ENCODE data around the gene RAP1A.

DNA sequence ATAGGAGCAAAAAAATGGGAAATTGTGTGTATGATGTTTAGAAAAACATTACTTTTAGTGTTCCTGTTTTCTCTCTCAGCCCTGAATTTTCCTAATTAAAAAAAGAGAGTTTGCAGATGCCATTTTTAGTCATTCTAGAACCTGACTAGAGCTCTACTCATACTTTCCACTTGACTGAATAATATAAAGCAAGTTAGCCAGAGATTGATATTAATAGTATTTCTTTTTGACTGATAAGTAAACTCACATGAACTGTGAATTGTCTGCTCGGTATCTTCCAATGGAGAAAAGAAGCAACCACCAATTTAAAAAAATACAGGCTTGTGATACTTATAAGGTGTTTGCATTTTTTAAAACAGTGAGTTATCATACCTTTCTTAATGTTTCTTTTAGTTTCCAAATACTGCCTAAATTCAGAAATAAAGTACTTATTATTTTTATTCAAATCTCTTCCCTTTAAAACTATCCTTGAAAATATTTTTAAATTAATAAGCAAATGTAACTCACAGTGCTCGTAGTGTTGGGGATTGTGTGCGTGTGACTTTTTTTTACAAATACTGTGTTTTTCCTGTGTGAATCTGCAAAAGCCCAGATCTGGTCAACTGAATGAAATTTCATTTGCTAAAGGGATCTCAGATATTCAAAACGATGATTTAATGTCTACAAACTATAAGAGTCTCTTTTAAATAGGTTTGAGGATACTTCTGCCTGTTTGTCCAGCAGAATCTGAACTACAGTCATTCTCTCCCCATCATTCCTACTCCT is 9.8 kb downstream of the RAP1A start:
- TF ChIP-seq EZH2 (IDR thresholded peaks at IDR 0.05; ENCODE audit: borderline replicate concordance, low read depth, low read length, severe bottlenecking) (no peak), CTCF (IDR thresholded peaks at IDR 0.05; ENCODE audit: borderline replicate concordance, extremely low read depth, low read length, poor library complexity, severe bottlenecking) (no peak)

Data from DND-41 (cell line).